HepG2 (cell line): ENCODE measurements around the gene ITGA2. TPM values are rescaled to one million over a fixed set of nuclear protein-coding genes. Genes with fewer than 3 reads are reported as not detected.
A peak's percentile ranks its signal among the peaks of the same experiment; 100 is the strongest.

Experiments used
- BRCA1 ChIP-seq: sonication (generic); formaldehyde crosslinking; IDR thresholded peaks from 2 replicates; pipeline ENCODE4 v1.4.0; 2020; ENCODE audit warnings: missing genetic modification reagents
- ELF1 ChIP-seq: sonication (generic); formaldehyde crosslinking; IDR thresholded peaks from 2 replicates; pipeline ENCODE4 v1.4.0; 2020; ENCODE audit warnings: missing genetic modification reagents
- FOSL1 ChIP-seq: sonication (generic); formaldehyde crosslinking; IDR thresholded peaks from 2 replicates; pipeline ENCODE4 v1.9.0; 2021; ENCODE audit warnings: missing genetic modification reagents, borderline replicate concordance
- FOXK1 ChIP-seq: sonication (generic); formaldehyde crosslinking; IDR thresholded peaks from 2 replicates; pipeline ENCODE4 v1.4.0; 2020; ENCODE audit warnings: low read depth, missing genetic modification reagents, borderline replicate concordance
- HMG20B ChIP-seq: conservative IDR thresholded peaks from 2 replicates; pipeline ENCODE4 v1.6.1; 2016; ENCODE audit warnings: missing genetic modification reagents, missing compliant biosample characterization
- IKZF1 ChIP-seq: fragments of 450-650 bp; IDR thresholded peaks from 2 replicates; pipeline ENCODE4 v1.7.1; 2016
- IKZF4 ChIP-seq: sonication (generic); formaldehyde crosslinking; IDR thresholded peaks from 2 replicates; pipeline ENCODE4 v1.5.1; 2020; ENCODE audit warnings: borderline replicate concordance, mild to moderate bottlenecking, low read depth, missing genetic modification reagents; ENCODE audit errors: not compliant biosample characterization
- KAT2B ChIP-seq: fragments of 150-350 bp; IDR thresholded peaks from 2 replicates; pipeline ENCODE4 v1.6.1; 2014; ENCODE audit warnings: low read depth, low read length, borderline replicate concordance
- REPIN1 ChIP-seq: sonication (generic); formaldehyde crosslinking; IDR thresholded peaks from 2 replicates; pipeline ENCODE4 v1.8.0; 2022; ENCODE audit warnings: missing genetic modification reagents, low read depth, mild to moderate bottlenecking, borderline replicate concordance
- SKI ChIP-seq: fragments of 450-650 bp; IDR thresholded peaks from one replicate; pipeline ENCODE4 v1.6.1; 2018; ENCODE audit warnings: mild to moderate bottlenecking; ENCODE audit not compliant: partially characterized antibody
- STAG1 ChIP-seq: sonication (generic); formaldehyde crosslinking; IDR thresholded peaks from 2 replicates; pipeline ENCODE4 v1.4.0; 2020; ENCODE audit warnings: missing genetic modification reagents
- ZMYM3 ChIP-seq: sonication (generic); formaldehyde crosslinking; IDR thresholded peaks from 2 replicates; pipeline ENCODE4 v1.5.1; 2020; ENCODE audit warnings: mild to moderate bottlenecking, missing genetic modification reagents
- ZNF33B ChIP-seq: sonication (generic); formaldehyde crosslinking; IDR thresholded peaks from 2 replicates; pipeline ENCODE4 v1.5.1; 2020; ENCODE audit warnings: mild to moderate bottlenecking, missing genetic modification reagents
- ZNF451 ChIP-seq: sonication (generic); formaldehyde crosslinking; IDR thresholded peaks from 2 replicates; pipeline ENCODE4 v1.5.0; 2020; ENCODE audit warnings: mild to moderate bottlenecking, missing genetic modification reagents
- ZNF772 ChIP-seq: sonication (generic); formaldehyde crosslinking; IDR thresholded peaks from 2 replicates; pipeline ENCODE4 v1.5.0; 2020; ENCODE audit warnings: mild to moderate bottlenecking, missing genetic modification reagents
- ZNF850 ChIP-seq: sonication (generic); formaldehyde crosslinking; conservative IDR thresholded peaks from 2 replicates; pipeline ENCODE4 v1.9.0; 2021; ENCODE audit warnings: mild to moderate bottlenecking, missing genetic modification reagents
- ZSCAN29 ChIP-seq: sonication (generic); formaldehyde crosslinking; conservative IDR thresholded peaks from 2 replicates; pipeline ENCODE4 v1.4.0; 2020; ENCODE audit warnings: mild to moderate bottlenecking, missing genetic modification reagents
- polyA plus RNA-seq, 8 experiments: library from polyadenylated mRNA; depleted of rRNA in 3 of 8; stranded (reverse) in 7 of 8; unstranded in 1 of 8; fragments of >200 nt; fragmentation: Illumina TruSeq in 4 of 8; extraction: Trizol in 4 of 8; gene quantifications; 2 replicates each; pipeline versions ENCODE4 v1.2.1 to v1.2.3, GENCODE V29; 2011 to 2016; ENCODE audit warnings: low read depth in 4 of 8, missing spikeins in 1 of 8, mixed read lengths in 1 of 8; ENCODE audit not compliant: insufficient read depth in 1 of 8
- total RNA-seq, 5 experiments: library from RNA; depleted of rRNA; stranded (reverse); fragments of >200 nt; fragmentation: Illumina TruSeq; extraction: Trizol; gene quantifications; 2 replicates each; pipeline ENCODE4 v1.2.3, GENCODE V29; 2016; ENCODE audit warnings: low read depth in 1 of 5
- TF ChIP-seq, protein P1 (sequence below): IDR thresholded peaks from 2 replicates; pipeline ENCODE4 v1.6.1; 2016; ENCODE audit warnings: low read depth, missing genetic modification reagents, missing compliant biosample characterization
- TF ChIP-seq, protein P2 (sequence below): sonication (generic); formaldehyde crosslinking; IDR thresholded peaks from 2 replicates; pipeline ENCODE4 v1.4.0; 2020; ENCODE audit warnings: missing genetic modification reagents, borderline replicate concordance
- TF ChIP-seq, protein P3 (sequence below): sonication (generic); formaldehyde crosslinking; IDR thresholded peaks from 2 replicates; pipeline ENCODE4 v1.5.1; 2020; ENCODE audit warnings: missing genetic modification reagents, mild to moderate bottlenecking, borderline replicate concordance
- TF ChIP-seq, protein P4 (sequence below): sonication (generic); formaldehyde crosslinking; IDR thresholded peaks from 2 replicates; pipeline ENCODE4 v1.5.1; 2020; ENCODE audit warnings: mild to moderate bottlenecking, missing genetic modification reagents, borderline replicate concordance

Gene ITGA2
- total and polyA plus RNA-seq, 2 of the 13 experiments (the other 11 are each of a cell fraction or from before 2014, with no cell fraction given) = 15.8 to 58.3 TPM

DNA sequence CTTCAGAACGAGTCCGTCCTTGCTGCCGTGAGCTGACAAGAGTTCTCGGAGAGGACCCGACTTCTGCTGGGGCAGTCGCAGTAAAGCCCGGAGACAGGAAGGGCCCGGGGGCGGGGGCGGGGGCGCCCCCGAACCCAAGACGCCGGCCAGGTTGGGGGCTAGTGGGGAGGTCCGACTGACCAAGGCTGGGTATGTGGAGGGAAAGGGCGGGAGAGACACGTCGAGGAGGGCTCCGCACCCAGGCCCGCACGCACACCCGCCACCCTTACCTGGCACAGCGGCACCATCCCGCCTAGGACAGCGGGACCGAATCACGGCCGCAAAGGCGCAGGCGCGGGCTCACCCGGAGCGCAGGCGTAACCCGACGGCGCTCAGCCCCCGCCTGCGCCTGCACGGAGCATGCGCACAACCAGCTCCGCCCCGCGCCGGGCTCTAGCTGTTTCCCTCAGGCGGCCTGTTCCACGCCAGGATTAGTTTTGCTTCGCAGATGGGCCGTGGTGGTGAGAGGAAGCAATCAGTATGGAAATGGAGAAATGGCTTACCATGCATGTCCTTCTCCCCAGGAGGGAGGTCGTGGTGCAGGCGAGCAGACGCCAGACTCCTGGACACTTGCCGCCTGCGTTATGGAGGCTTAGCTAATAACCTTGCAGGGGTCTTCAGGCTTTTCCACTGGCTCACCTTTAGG is 120.4 kb downstream of the ITGA2 start, which contains the start of gene MOCS2 (continued):
- no peak for TF ChIP-seq HMG20B (CRISPR knock-in tag)
- no peak for TF ChIP-seq BRCA1 (CRISPR knock-in tag)
- TF ChIP-seq ZNF33B (CRISPR knock-in tag) = no peak
- no peak for TF ChIP-seq KAT2B
- TF ChIP-seq IKZF4 (CRISPR knock-in tag) = no peak
- TF ChIP-seq REPIN1 (CRISPR knock-in tag) = peak; percentile 77; the same call in 1 of the 2 replicates
- no peak for TF ChIP-seq SKI
- TF ChIP-seq FOSL1 (CRISPR knock-in tag) = no peak
- TF ChIP-seq, protein P1, sequence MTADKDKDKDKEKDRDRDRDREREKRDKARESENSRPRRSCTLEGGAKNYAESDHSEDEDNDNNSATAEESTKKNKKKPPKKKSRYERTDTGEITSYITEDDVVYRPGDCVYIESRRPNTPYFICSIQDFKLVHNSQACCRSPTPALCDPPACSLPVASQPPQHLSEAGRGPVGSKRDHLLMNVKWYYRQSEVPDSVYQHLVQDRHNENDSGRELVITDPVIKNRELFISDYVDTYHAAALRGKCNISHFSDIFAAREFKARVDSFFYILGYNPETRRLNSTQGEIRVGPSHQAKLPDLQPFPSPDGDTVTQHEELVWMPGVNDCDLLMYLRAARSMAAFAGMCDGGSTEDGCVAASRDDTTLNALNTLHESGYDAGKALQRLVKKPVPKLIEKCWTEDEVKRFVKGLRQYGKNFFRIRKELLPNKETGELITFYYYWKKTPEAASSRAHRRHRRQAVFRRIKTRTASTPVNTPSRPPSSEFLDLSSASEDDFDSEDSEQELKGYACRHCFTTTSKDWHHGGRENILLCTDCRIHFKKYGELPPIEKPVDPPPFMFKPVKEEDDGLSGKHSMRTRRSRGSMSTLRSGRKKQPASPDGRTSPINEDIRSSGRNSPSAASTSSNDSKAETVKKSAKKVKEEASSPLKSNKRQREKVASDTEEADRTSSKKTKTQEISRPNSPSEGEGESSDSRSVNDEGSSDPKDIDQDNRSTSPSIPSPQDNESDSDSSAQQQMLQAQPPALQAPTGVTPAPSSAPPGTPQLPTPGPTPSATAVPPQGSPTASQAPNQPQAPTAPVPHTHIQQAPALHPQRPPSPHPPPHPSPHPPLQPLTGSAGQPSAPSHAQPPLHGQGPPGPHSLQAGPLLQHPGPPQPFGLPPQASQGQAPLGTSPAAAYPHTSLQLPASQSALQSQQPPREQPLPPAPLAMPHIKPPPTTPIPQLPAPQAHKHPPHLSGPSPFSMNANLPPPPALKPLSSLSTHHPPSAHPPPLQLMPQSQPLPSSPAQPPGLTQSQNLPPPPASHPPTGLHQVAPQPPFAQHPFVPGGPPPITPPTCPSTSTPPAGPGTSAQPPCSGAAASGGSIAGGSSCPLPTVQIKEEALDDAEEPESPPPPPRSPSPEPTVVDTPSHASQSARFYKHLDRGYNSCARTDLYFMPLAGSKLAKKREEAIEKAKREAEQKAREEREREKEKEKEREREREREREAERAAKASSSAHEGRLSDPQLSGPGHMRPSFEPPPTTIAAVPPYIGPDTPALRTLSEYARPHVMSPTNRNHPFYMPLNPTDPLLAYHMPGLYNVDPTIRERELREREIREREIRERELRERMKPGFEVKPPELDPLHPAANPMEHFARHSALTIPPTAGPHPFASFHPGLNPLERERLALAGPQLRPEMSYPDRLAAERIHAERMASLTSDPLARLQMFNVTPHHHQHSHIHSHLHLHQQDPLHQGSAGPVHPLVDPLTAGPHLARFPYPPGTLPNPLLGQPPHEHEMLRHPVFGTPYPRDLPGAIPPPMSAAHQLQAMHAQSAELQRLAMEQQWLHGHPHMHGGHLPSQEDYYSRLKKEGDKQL (CRISPR knock-in tag) = no peak
- TF ChIP-seq, protein P2, sequence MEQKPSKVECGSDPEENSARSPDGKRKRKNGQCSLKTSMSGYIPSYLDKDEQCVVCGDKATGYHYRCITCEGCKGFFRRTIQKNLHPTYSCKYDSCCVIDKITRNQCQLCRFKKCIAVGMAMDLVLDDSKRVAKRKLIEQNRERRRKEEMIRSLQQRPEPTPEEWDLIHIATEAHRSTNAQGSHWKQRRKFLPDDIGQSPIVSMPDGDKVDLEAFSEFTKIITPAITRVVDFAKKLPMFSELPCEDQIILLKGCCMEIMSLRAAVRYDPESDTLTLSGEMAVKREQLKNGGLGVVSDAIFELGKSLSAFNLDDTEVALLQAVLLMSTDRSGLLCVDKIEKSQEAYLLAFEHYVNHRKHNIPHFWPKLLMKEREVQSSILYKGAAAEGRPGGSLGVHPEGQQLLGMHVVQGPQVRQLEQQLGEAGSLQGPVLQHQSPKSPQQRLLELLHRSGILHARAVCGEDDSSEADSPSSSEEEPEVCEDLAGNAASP = 0 out of 2 replicates have a peak, but pooled peaks have one; percentile 24
- TF ChIP-seq STAG1 (CRISPR knock-in tag) = no peak
- TF ChIP-seq ZNF451 (CRISPR knock-in tag) = no peak
- TF ChIP-seq ZSCAN29 (CRISPR knock-in tag) = no peak
- no peak for TF ChIP-seq FOXK1
- TF ChIP-seq ELF1 (CRISPR knock-in tag) = no peak; the same call in 1 of the 2 replicates
- TF ChIP-seq, protein P3, sequence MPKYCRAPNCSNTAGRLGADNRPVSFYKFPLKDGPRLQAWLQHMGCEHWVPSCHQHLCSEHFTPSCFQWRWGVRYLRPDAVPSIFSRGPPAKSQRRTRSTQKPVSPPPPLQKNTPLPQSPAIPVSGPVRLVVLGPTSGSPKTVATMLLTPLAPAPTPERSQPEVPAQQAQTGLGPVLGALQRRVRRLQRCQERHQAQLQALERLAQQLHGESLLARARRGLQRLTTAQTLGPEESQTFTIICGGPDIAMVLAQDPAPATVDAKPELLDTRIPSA (CRISPR knock-in tag) = peak; percentile 88; the same call in 1 of the 2 replicates
- TF ChIP-seq, protein P4, sequence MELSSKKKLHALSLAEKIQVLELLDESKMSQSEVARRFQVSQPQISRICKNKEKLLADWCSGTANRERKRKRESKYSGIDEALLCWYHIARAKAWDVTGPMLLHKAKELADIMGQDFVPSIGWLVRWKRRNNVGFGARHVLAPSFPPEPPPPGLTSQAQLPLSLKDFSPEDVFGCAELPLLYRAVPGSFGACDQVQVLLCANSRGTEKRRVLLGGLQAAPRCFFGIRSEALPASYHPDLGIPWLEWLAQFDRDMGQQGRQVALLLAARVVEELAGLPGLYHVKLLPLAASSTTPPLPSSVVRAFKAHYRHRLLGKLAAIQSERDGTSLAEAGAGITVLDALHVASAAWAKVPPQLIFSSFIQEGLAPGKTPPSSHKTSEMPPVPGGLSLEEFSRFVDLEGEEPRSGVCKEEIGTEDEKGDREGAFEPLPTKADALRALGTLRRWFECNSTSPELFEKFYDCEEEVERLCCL (CRISPR knock-in tag) = 0 out of 2 replicates have a peak, but pooled peaks have one; percentile 71
- no peak for TF ChIP-seq ZMYM3
- 0 out of 2 replicates have a peak, but pooled peaks have one; percentile 35 for TF ChIP-seq ZNF772 (CRISPR knock-in tag)
- TF ChIP-seq IKZF1 = no peak
- no peak for TF ChIP-seq ZNF850
